GM23248 (cell line): ENCODE data around the gene GLI1. TPM values are rescaled to one million over a fixed set of nuclear protein-coding genes. Genes with fewer than 3 reads are reported as not detected.

Experiments used
- DNase-seq: peaks from one replicate; pipeline ENCODE4 v3.0.0-alpha.2; 2015
- H2AFZ ChIP-seq: fragments of 200-600 bp; sonication (generic); 2 replicates; pipeline ENCODE4 v1.6.1; 2016; ENCODE audit warnings: antibody characterized with exemption
- H3F3A ChIP-seq: fragments of 200-600 bp; sonication (generic); 2 replicates; pipeline ENCODE4 v1.6.1; 2016; ENCODE audit warnings: mild to moderate bottlenecking, antibody characterized with exemption, mixed run types; ENCODE audit not compliant: insufficient read depth
- H3K27ac ChIP-seq: fragments of 200-600 bp; sonication (generic); 2 replicates; pipeline ENCODE4 v1.5.1; 2016; ENCODE audit warnings: mild to moderate bottlenecking
- H3K27me3 ChIP-seq: fragments of 200-600 bp; sonication (generic); replicated peaks from 2 replicates; pipeline ENCODE4 v1.6.1; 2016; ENCODE audit warnings: mild to moderate bottlenecking; ENCODE audit not compliant: insufficient read depth
- H3K36me3 ChIP-seq: fragments of 200-600 bp; sonication (generic); 2 replicates; pipeline ENCODE4 v1.6.1; 2016; ENCODE audit warnings: low read depth, mild to moderate bottlenecking
- H3K4me1 ChIP-seq: fragments of 200-600 bp; sonication (generic); 2 replicates; pipeline ENCODE4 v1.6.1; 2016; ENCODE audit warnings: mild to moderate bottlenecking; ENCODE audit not compliant: insufficient read depth
- H3K4me2 ChIP-seq: fragments of 200-600 bp; sonication (generic); one replicate; pipeline ENCODE4 v1.6.1; 2016; ENCODE audit warnings: mild to moderate bottlenecking; ENCODE audit not compliant: unreplicated experiment
- H3K4me3 ChIP-seq: fragments of 200-600 bp; sonication (generic); 2 replicates; pipeline ENCODE4 v1.5.1; 2016; ENCODE audit warnings: mild to moderate bottlenecking
- H3K79me2 ChIP-seq: fragments of 200-600 bp; sonication (generic); 2 replicates; pipeline ENCODE4 v1.6.1; 2016; ENCODE audit warnings: mild to moderate bottlenecking; ENCODE audit not compliant: insufficient read depth
- H3K9ac ChIP-seq: fragments of 200-600 bp; sonication (generic); 2 replicates; pipeline ENCODE4 v1.6.1; 2016; ENCODE audit warnings: mild to moderate bottlenecking
- H3K9me2 ChIP-seq: fragments of 200-600 bp; sonication (generic); 2 replicates; pipeline ENCODE4 v1.6.1; 2016; ENCODE audit warnings: mixed run types, mild to moderate bottlenecking, moderate library complexity; ENCODE audit not compliant: insufficient read depth
- H3K9me3 ChIP-seq: fragments of 200-600 bp; sonication (generic); one replicate; pipeline ENCODE4 v1.6.1; 2017; ENCODE audit warnings: low read depth
- H4K20me1 ChIP-seq: fragments of 200-600 bp; sonication (generic); 2 replicates; pipeline ENCODE4 v1.6.0; 2016; ENCODE audit not compliant: insufficient read depth
- EZH2 ChIP-seq: fragments of 200-600 bp; sonication (generic); IDR thresholded peaks from 2 replicates; pipeline ENCODE4 v1.6.1; 2018; ENCODE audit warnings: antibody characterized with exemption, mild to moderate bottlenecking; ENCODE audit not compliant: insufficient read depth, poor library complexity, severe bottlenecking
- EZH2phosphoT487 ChIP-seq: fragments of 200-600 bp; sonication (generic); IDR thresholded peaks from 2 replicates; pipeline ENCODE4 v1.6.1; 2018; ENCODE audit warnings: antibody characterized with exemption, moderate library complexity, mild to moderate bottlenecking, low read depth; ENCODE audit not compliant: insufficient read depth
- WGBS, 2 experiments: methylation state at CpG; one replicate each; pipeline ENCODE4 v1.1.6; 2015 to 2017; ENCODE audit warnings: low lambda C conversion rate in 2 of 2, low coverage in 1 of 2; ENCODE audit errors: missing lambda C conversion rate in 2 of 2; 5-methylcytosine and 5-hydroxymethylcytosine counted together
- in situ Hi-C: fragments of 300-500 bp; cut with MboI; formaldehyde crosslinking; loops from 2 replicates; pipeline ENCODE4 v1.15.0; 2020
- polyA plus RNA-seq: library from polyadenylated mRNA; unstranded; fragments of >200 nt; fragmentation: Nextera tagmentation; extraction: Ambion mirVana; gene quantifications from 2 replicates; pipeline ENCODE4 v1.2.1, GENCODE V29; 2016
- total RNA-seq: library from RNA; depleted of rRNA; stranded (reverse); fragments of >200 nt; shearing (Covaris generic); gene quantifications from 2 replicates; pipeline ENCODE4 v1.2.3, GENCODE V29; 2014

GLI1 gene
- total and polyA plus RNA-seq, 2 experiments from 2014 or later, result 1.0 to 1.8 TPM

GRCh38 chr12:57473886-57474285 is 14.3 kb downstream of the GLI1 start:
- no peak for TF ChIP-seq EZH2
- TF ChIP-seq EZH2phosphoT487, result no peak
- H3K4me2 ChIP-seq, result no peak overlapping the region
- no peaks in the 10 kb centered on the region for H3K36me3 ChIP-seq
- H3F3A ChIP-seq, result no peaks in the 10 kb centered on the region
- 58 to 63% methylated on average over 5 of the region's 5 CpGs for WGBS, 2 experiments
- peaks cover 46% of the 10 kb centered on the region for H3K27me3 ChIP-seq
- no peaks in the 10 kb centered on the region for H3K9me3 ChIP-seq
- DNase-seq, result no peak
- no peak overlapping the region for H2AFZ ChIP-seq
- no peaks in the 10 kb centered on the region for H3K9me2 ChIP-seq
- no peak overlapping the region for H3K4me3 ChIP-seq
- H3K79me2 ChIP-seq, result no peaks in the 10 kb centered on the region
- in situ Hi-C loops, result no loop called here
- H4K20me1 ChIP-seq, result no peaks in the 10 kb centered on the region
- no peak overlapping the region for H3K9ac ChIP-seq
- no peaks in the 10 kb centered on the region for H3K4me1 ChIP-seq
- H3K27ac ChIP-seq, result no peak overlapping the region

GRCh38 chr12:57474430-57474829 is 14.8 kb downstream of the GLI1 start:
- H3K27me3 ChIP-seq, result peaks cover 46% of the 10 kb centered on the region
- no peak overlapping the region for H3K9ac ChIP-seq
- H3K9me2 ChIP-seq, result no peaks in the 10 kb centered on the region
- no peaks in the 10 kb centered on the region for H3K4me1 ChIP-seq
- WGBS, 2 experiments, result 90 to 93% methylated on average over 8 of the region's 8 CpGs
- in situ Hi-C loops, result no loop called here
- H3K36me3 ChIP-seq, result no peaks in the 10 kb centered on the region
- no peaks in the 10 kb centered on the region for H3K79me2 ChIP-seq
- no peak overlapping the region for H3K4me2 ChIP-seq
- DNase-seq, result no peak
- no peak overlapping the region for H2AFZ ChIP-seq
- TF ChIP-seq EZH2 (no peak), EZH2phosphoT487 (no peak)
- H3K9me3 ChIP-seq, result no peaks in the 10 kb centered on the region
- H3K4me3 ChIP-seq, result no peak overlapping the region
- no peak overlapping the region for H3K27ac ChIP-seq
- H4K20me1 ChIP-seq, result no peaks in the 10 kb centered on the region
- H3F3A ChIP-seq, result no peaks in the 10 kb centered on the region

GRCh38 chr12:57474862-57475261 is 15.3 kb downstream of the GLI1 start:
- Histone ChIP-seq H3K4me2 (no peak overlapping the region), H3K27ac (no peak overlapping the region), H3K4me1 (no peaks in the 10 kb centered on the region), H3K9me3 (no peaks in the 10 kb centered on the region), H3F3A (no peaks in the 10 kb centered on the region), H3K79me2 (no peaks in the 10 kb centered on the region), H3K9me2 (no peaks in the 10 kb centered on the region), H3K36me3 (no peaks in the 10 kb centered on the region), H3K27me3 (peaks cover 50% of the 10 kb centered on the region), H4K20me1 (no peaks in the 10 kb centered on the region), H2AFZ (no peak overlapping the region), H3K9ac (no peak overlapping the region), H3K4me3 (no peak overlapping the region)
- in situ Hi-C loops, result no loop called here
- DNase-seq, result no peak
- no peak for TF ChIP-seq EZH2
- no peak for TF ChIP-seq EZH2phosphoT487
- 78 to 80% methylated on average over 7 of the region's 7 CpGs for WGBS, 2 experiments

- Histone ChIP-seq H3K9ac (no peak overlapping the region), H3K4me2 (peak overlapping the region; percentile 39), H3K9me3 (no peaks in the 10 kb centered on the region), H3K36me3 (no peaks in the 10 kb centered on the region), H2AFZ (peak overlapping the region; percentile 3), H3K4me3 (peak overlapping the region; percentile 45), H3K27ac (no peak overlapping the region), H4K20me1 (no peaks in the 10 kb centered on the region), H3K9me2 (no peaks in the 10 kb centered on the region), H3K79me2 (no peaks in the 10 kb centered on the region), H3F3A (no peaks in the 10 kb centered on the region), H3K4me1 (no peaks in the 10 kb centered on the region), H3K27me3 (peaks cover 52% of the 10 kb centered on the region)
- 6% methylated on average over 50 to 83 of the region's 84 CpGs for whole genome bisulfite sequencing, 2 experiments
- peak; percentile 89 for TF ChIP-seq EZH2
- TF ChIP-seq EZH2phosphoT487, result 0 out of 2 replicates have a peak, but pooled peaks have one; percentile 21
- DNase-seq, result peak; percentile 70
- in situ Hi-C loops, result no loop called here
Measured at GRCh38 chr12:57475271-57476161, 15.9 kb downstream of the GLI1 start.
